HUES64 (cell line): ENCODE measurements around the gene C16orf74.

ENCODE experiments used
- H3K27ac ChIP-seq: 2 replicates; pipeline ENCODE4 v1.7.0; 2013; ENCODE audit warnings: low read depth, low read length, inconsistent platforms
- H3K27me3 ChIP-seq: 2 replicates; pipeline ENCODE4 v1.6.1; 2013; ENCODE audit warnings: mild to moderate bottlenecking, low read length; ENCODE audit not compliant: insufficient read depth
- H3K36me3 ChIP-seq: 2 replicates; pipeline ENCODE4 v1.6.1; 2013; ENCODE audit warnings: mild to moderate bottlenecking, low read length; ENCODE audit not compliant: insufficient read depth
- H3K4me1 ChIP-seq: 2 replicates; pipeline ENCODE4 v1.6.1; 2013; ENCODE audit warnings: mild to moderate bottlenecking, low read length, moderate library complexity; ENCODE audit not compliant: insufficient read depth
- H3K4me3 ChIP-seq: 2 replicates; pipeline ENCODE4 v1.5.1; 2013; ENCODE audit warnings: mild to moderate bottlenecking, low read length, moderate library complexity
- H3K9ac ChIP-seq: 2 replicates; pipeline ENCODE4 v1.6.1; 2013; ENCODE audit warnings: mild to moderate bottlenecking, low read depth, low read length
- H3K9me3 ChIP-seq: 2 replicates; pipeline ENCODE4 v1.6.1; 2013; ENCODE audit warnings: low read depth, low read length; ENCODE audit not compliant: insufficient read depth
- WGBS: fragments of 150-250, 120-280 bp; methylation state at CpG from one replicate; pipeline ENCODE4 v1.1.7; 2013; ENCODE audit warnings: missing lambda C conversion rate; 5-methylcytosine and 5-hydroxymethylcytosine counted together

The C16orf74 gene

DNA sequence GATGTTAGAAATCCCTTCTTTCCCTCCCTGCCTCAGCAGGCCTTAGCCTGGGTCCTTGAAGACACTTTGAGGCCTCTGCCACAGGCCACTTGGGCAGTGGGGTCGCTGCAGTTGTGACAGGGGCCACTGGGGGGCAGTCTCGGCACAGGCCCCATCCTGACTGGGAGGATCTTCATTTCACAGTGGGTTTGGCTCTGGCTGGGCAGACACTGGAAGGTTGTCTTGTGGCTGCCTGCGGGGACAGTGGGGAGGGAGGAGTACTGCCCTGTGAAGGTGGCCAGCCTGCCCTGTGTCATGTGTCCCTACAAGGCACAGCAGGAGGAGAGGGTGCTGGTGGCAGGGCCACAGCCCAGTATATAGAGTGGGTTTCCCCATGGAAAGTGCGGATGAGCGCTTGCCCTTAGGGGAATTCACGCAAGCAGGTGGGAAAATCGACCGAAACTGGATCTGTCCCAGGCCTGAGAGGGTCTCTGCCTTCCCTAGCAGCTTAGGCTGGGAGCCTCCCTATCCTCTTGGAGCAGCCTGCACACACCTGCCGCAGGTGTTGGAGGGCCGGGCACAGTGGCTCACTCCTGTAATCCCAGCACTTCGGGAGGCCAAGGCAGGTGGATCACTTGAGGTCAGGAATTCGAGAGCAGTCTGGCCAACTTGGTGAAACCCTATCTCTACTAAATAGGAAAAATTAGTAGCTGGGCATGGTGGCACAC, 90.9 kb downstream of the C16orf74 start:
- 0 out of 2 replicates have a peak overlapping the region, but pooled peaks have one; percentile 19 for H3K27ac ChIP-seq

DNA sequence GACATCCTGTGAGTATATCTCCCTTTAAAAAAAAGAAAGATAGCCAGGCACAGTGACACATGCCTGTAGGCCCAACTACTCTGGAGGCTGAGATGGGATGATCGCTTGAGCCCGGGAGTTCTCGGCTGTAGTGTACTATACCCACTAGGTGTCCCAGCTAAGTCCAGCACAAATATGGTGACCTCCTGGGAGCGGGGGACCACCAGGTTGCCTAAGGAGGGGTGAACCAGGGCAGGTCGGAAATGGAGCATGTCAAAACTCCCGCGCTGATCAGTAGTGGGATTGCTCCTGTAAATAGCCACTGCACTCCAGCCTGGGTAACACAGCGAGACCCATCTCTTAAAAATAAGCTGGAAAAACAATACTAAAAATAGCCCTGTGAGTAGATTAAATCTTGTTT, 91.6 kb downstream of the C16orf74 start:
- no peak overlapping the region for H3K4me3 ChIP-seq
- no peaks in the 10 kb centered on the region for H3K27me3 ChIP-seq
- H3K9ac ChIP-seq = no peak overlapping the region
- peaks cover 94% of the 10 kb centered on the region for H3K36me3 ChIP-seq
- no peaks in the 10 kb centered on the region for H3K9me3 ChIP-seq
- H3K4me1 ChIP-seq = no peaks in the 10 kb centered on the region
- 93% methylated on average over 8 of the region's 8 CpGs for WGBS
- H3K27ac ChIP-seq = no peak overlapping the region

More for the DNA sequence above, 90.9 kb downstream of the C16orf74 start:
- Histone ChIP-seq H3K9me3 (no peaks in the 10 kb centered on the region), H3K36me3 (peaks cover 95% of the 10 kb centered on the region), H3K27me3 (no peaks in the 10 kb centered on the region), H3K4me1 (no peaks in the 10 kb centered on the region), H3K9ac (no peak overlapping the region), H3K4me3 (no peak overlapping the region)
- 79% methylated on average over 12 of the region's 12 CpGs for WGBS

DNA sequence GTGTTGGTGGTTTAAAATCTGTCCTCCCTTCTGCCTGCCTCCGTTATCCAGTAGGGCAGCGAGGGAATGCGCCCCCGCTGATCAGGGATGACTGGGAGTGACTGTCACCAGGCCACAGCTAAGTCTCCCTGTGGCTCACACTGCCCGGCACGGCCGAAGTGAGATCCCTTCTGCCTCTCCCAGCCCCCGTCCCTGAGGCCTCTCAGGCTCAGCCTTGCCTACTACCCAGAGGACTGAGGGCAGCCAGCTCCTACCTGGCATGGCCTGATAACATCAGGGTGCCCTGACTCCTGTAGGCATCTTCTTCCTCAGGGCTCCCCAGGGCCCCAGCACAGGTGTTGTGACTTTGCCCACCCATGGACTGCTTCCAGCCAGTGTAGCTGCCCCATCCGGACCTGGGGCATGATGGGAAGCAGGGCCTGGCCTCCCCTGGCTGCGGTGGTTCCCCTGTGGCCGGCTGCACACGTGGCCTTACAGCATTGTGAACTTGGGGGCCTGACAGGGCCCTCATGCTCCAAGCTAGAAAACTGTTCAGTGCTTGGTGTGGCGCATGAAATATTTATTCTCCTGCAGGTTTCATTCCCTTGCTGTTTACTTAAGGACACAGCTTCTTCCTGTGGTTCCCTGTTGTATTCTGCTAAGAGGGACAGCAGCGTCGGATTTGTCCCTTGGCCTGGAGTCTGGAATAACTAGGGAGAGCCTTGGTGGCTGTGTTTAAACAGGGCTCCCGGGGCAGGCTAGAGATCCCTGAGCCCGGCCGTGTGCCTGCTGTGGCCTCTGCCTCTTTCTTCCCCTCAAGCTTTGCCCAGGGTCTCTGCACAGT, 92.2 kb downstream of the C16orf74 start:
- Histone ChIP-seq H3K4me1 (no peaks in the 10 kb centered on the region), H3K36me3 (peaks cover 94% of the 10 kb centered on the region), H3K9ac (no peak overlapping the region), H3K27ac (no peak overlapping the region), H3K27me3 (no peaks in the 10 kb centered on the region), H3K4me3 (no peak overlapping the region), H3K9me3 (no peaks in the 10 kb centered on the region)
- whole genome bisulfite sequencing = 94% methylated on average over 18 of the region's 18 CpGs

DNA sequence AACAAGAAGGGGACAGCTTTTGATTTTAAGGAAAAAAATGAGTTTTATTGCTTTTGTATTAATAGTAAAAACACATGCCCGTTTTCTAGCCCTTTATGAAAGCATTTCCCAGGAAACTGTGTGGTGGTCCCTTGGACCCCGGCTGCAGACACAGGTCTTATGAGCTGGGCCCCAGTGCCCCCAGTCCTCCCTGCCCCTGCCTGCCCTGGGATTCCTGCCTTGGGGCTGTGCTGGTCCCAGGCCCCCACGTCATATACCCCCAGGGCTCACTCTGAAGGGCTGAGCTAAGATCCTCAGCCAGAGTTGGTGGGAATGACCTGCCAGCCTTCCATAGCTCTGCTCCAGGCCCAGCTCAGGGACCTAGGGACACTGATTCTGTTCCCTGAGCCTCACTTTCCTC, 92.9 kb downstream of the C16orf74 start:
- 92% methylated on average over 3 of the region's 3 CpGs for WGBS
- Histone ChIP-seq H3K27ac (no peak overlapping the region), H3K27me3 (no peaks in the 10 kb centered on the region), H3K9ac (no peak overlapping the region), H3K9me3 (no peaks in the 10 kb centered on the region), H3K4me3 (no peak overlapping the region), H3K36me3 (peaks cover 91% of the 10 kb centered on the region), H3K4me1 (no peaks in the 10 kb centered on the region)
